GM12891 (cell line): ENCODE data around the gene SMARCD2.

Source experiments
- POLR2A ChIP-seq: IDR thresholded peaks from 2 replicates; pipeline ENCODE4 v1.6.1; 2011; ENCODE audit warnings: low read depth, low read length, control low read depth
- POLR2AphosphoS5 ChIP-seq: IDR thresholded peaks from 2 replicates; pipeline ENCODE4 v1.6.1; 2011; ENCODE audit warnings: low read depth, low read length, control low read depth
- SPI1 ChIP-seq: IDR thresholded peaks from 2 replicates; pipeline ENCODE4 v1.6.1; 2011; ENCODE audit warnings: low read depth, low read length, control low read depth
- TAF1 ChIP-seq: IDR thresholded peaks from 2 replicates; pipeline ENCODE4 v1.6.1; 2011; ENCODE audit warnings: low read depth, low read length, control low read depth

GRCh38 chr17:63832455-63832854, 10.0 kb downstream of the SMARCD2 start:
- TF ChIP-seq TAF1 (no peak), POLR2AphosphoS5 (no peak), POLR2A (no peak), SPI1 (no peak)
